DMS 273 (cell line): ENCODE data around the gene MTA1.

Experiments used
- DNase-seq: peaks from one replicate; lab custom pipeline; 2025; ENCODE audit not compliant: unreplicated experiment; lab: John Stamatoyannopoulos, UW

Gene MTA1

DNA sequence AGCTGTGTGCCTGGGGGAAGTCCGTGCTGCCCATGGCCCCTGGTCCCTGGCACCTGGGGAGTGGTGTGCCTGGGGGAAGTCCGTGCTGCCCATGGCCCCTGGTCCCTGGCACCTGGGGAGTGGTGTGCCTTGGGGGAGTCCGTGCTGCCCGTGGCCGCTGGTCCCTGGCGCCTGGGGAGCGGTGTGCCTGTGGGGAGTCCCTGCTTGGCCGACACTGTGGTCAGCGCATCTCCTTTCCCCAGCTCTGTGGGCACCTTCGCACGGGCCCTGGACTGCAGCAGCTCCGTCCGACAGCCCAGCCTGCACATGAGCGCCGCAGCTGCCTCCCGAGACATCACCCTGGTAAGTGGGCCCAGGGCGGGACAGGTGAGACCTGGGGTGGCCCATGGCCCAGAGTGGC is 40.5 kb downstream of the MTA1 start:
- DNase-seq: no peak

DNA sequence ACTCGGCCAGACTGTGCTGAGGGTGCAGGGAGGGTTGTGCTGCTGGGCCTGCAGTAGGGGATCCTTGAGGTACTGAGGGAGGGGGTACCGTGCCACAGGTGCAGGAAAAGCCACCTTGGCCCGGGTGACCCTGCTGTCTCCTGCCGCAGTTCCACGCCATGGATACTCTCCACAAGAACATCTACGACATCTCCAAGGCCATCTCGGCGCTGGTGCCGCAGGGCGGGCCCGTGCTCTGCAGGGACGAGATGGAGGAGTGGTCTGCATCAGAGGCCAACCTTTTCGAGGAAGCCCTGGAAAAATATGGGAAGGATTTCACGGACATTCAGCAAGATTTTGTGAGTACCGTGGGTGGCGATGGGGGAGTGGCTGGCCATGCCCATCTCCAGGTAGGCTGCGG is 41.0 kb downstream of the MTA1 start:
- DNase-seq: no peak

DNA sequence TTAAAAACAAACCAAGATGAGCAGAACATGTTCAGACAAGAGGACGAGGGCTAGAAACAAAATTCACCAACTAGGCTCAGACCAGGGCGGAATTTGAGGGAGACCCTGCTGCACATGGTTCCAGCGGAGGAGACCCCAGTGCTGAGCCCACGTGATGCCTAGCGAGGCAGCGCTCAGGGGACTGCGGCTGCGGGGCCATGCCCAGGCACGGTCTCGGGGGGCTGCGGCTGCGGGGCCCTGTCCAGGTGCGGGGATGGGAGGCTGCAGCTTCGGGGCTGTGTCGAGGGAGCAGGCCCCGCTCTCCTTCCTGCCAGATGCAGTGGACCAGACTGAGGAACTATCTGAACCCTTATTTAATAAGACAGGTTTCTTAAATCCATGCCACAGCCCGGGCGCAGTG is 42.3 kb downstream of the MTA1 start:
- no peak for DNase-seq

DNA sequence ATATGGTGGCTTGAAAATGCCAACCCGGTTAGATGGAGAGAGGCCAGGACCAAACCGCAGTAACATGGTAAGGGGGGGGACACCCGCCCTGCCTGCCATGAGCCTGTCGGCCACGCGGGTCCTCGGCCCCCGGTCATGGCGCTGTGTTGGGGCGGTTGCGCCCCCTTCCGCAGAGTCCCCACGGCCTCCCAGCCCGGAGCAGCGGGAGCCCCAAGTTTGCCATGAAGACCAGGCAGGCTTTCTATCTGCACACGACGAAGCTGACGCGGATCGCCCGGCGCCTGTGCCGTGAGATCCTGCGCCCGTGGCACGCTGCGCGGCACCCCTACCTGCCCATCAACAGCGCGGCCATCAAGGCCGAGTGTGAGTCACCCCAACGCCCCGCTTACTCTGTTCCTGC is 44.9 kb downstream of the MTA1 start:
- DNase-seq: no peak

DNA sequence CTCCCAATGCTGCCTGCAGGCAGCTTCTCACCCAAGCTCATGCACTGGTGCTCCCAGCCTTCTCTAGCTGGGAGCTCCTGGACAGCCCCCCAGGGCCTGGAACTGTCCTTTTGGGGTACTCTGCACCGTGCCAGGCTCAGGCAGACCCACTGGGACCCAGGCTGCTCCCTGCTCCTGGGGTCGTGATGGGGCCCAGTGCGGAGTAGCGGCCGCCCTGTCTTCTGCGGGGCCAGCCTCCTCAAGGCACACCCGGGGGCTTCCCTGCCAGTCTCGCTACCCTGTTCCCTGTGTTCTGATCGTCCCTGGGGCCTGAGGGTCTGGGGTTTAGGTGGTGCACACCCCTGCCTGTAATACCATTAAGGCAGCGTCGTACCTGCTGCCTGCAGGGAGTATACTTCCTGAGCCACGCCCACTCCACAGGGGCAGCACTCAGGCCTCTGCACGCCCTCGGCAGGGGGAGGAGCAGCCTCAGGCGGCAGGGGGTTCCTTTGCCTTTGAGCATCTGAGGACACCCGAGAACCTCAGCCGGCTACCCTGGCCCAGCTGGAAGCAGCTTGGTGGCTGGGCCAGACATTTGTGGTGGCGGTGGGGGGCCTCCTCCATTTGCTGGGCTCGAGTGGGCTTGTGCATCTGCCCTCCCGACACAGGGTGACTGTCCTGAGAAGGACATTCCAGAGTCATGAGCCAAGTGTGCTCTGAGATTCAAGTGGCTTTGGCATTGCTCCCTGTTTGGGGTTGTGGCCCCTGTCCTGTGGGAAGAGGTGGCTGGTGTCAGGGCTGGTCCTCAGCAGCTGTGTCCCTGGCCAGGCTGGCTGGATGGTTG is 45.8 kb downstream of the MTA1 start:
- DNase-seq: peak; percentile 69

DNA sequence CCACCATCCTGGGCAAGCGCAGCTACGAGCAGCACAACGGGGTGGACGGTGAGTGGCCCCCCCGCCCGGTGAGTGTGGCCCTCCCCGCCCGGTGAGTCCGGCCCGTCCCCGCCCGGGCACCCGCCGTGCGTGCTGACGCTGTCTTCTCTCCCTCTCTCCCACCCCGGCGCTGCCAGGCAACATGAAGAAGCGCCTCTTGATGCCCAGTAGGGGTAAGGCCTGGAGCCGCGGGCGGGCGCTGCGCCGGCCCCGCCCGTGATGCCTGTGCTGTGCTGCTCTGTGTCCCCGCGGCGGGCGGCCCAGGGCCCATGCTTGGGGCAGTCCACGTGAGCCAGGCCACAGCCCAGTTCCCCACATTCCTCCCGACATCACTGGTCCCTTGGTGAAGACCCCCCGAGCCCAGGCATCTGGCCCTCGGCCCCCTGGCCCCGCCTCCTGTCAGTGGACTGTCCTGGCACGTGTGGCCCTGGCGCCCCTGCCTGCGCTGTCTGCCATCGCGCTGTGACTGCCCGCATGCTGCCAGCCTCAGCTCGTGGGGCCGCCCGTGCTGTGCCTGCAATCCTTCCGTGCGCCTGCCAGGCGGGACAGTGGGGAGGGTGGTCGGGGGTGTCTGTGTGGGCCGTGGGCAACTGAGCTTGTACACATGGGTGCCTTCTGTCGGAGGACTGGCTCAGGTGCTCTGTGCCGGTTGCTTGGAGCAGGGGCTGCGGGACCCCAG is 47.1 kb downstream of the MTA1 start:
- DNase-seq: no peak

DNA sequence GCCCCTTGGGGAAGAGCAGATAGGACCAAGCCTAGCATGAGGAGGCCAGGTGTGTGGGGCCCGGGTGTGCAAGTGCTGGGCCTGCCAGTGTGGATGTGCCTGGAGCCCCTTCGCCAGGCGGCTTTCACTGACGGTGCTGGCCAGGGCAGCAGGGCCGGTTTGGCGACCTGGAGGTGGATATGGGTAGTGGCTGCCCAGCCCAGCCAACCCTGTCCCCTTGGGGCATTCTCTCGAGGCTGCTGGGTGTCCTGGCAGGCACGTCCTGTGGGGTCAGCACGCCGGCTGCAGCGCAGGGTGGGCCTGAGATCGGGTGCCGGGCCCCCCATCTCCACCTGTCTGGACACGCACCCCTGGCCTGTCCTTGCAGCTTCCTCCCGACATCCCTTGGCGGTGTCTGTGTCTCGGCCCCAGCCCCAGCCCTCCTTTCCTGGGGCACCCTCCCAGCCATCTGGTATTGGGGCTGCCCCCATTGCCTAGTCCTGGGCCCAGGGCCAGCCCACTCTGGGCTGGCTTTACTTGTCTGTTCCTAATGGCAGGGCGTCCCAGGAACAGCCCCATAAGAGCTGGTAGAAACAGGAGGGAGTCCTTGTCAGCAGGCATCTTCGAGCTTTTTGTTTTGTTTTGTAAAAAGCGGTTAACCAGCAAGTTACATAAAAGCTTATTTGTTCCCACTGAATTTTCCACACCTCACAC is 47.8 kb downstream of the MTA1 start:
- DNase-seq: peak; percentile 87

DNA sequence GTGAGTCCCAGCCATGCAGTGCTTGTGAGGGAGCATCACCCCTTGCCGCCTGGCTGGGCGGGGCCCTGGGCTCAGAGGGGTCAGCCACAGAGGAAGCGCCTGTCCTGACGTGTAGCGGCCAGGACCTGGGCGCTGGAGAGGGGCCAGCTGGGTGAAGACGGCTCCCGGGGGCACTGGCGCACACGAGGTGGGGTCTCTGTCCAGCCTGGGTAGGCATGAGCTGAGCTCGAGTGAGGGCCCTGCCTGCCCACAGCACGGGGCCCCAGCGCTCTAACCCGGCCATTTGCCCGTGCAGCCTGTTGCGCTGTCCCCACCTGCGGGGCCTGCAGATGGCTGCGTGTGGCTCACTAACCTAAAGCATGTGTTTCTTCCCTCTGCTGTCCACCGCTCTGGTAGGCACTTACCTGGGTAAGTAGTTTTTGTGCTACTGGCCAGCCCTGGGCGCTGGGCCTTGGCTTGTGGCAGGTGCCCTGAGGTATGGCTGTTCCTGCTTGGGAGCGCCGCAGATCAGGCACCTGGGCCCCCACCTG is 48.4 kb downstream of the MTA1 start:
- no peak for DNase-seq

DNA sequence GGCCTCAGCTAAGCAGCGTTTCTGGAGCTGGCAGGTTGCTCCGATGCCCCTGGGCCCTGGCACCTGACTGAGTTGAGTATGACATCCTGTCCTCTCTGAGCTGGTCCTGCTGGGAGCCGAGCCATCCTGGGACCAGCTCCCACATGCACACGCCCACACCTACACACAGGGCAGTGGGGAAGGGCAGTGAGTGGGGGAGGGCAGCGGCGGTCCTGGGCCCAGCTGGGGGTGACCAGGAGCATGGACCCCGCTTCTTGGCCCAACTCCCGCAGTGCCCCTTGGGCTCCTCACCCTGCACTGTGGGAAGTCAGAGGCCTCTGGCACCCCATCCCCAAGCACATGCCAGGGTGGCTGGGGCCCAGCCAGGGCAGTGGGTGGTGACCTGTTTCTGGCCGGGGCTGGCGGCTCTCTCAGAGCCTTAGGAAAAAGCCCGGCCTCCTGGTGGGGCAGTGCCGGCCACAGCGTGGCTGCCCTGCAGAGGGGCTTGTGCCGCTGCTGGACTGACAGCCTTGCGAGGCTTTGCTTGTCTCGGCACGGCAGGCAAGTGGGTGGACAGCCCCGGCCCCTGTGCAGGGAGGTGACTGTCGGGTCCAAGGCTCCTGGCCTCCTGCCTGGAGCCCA is 49.1 kb downstream of the MTA1 start:
- DNase-seq: no peak

DNA sequence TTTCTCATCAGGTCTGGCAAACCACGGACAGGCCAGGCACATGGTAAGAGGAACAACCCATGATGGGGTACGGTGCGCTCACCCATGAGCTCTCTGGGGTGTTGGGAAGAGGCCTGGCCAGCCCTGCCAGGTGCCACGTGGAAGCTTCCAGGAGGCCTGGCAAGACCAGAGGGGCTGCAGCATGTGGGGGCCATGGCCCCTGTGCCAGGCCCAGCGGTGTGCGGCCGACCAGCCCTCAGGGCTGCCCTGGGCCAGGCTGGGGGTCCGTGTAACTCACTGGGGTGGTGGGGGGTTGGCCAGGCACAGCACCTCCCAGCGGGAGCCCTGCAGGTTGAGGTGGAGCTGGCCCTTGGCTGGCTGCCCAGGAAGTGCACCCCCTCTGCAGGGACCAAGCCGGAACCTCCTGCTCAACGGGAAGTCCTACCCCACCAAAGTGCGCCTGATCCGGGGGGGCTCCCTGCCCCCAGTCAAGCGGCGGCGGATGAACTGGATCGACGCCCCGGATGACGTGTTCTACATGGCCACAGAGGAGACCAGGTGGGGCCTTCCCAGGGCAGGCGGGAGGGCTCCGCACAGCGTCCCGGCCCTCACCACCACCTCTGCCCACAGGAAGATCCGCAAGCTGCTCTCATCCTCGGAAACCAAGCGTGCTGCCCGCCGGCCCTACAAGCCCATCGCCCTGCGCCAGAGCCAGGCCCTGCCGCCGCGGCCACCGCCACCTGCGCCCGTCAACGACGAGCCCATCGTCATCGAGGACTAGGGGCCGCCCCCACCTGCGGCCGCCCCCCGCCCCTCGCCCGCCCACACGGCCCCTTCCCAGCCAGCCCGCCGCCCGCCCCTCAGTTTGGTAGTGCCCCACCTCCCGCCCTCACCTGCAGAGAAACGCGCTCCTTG is 50.1 kb downstream of the MTA1 start:
- no peak for DNase-seq

DNA sequence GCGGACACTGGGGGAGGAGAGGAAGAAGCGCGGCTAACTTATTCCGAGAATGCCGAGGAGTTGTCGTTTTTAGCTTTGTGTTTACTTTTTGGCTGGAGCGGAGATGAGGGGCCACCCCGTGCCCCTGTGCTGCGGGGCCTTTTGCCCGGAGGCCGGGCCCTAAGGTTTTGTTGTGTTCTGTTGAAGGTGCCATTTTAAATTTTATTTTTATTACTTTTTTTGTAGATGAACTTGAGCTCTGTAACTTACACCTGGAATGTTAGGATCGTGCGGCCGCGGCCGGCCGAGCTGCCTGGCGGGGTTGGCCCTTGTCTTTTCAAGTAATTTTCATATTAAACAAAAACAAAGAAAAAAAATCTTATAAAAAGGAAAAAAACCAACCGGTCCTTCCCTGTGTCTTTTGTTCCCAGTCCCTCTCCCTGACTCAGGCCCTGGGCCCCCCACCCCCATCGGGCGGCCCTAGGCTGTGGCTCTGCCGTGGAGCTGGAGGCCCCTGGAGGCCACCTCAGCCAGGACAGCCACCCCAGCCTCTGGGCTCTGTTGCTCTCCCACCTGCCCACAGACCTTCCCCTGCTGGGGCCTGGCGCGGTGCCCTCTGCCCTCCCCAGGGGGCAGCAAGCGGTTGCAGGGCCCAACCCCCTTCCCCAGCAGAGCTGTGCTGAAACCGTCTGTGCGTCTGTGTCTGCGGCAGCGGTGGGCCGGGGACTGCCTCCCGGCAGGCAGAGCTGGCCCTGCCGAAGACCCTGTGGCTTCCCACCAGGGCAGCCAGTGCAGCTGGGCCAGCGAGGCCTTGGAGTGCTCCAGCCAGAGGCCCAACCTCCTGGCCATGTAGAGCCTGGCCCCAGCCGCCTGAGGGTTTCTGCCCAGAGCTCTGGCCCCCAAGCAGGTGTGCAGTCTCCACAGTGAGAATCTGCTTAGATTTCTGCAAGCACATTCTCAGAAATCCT is 51.0 kb downstream of the MTA1 start:
- peak; percentile 78 for DNase-seq

DNA sequence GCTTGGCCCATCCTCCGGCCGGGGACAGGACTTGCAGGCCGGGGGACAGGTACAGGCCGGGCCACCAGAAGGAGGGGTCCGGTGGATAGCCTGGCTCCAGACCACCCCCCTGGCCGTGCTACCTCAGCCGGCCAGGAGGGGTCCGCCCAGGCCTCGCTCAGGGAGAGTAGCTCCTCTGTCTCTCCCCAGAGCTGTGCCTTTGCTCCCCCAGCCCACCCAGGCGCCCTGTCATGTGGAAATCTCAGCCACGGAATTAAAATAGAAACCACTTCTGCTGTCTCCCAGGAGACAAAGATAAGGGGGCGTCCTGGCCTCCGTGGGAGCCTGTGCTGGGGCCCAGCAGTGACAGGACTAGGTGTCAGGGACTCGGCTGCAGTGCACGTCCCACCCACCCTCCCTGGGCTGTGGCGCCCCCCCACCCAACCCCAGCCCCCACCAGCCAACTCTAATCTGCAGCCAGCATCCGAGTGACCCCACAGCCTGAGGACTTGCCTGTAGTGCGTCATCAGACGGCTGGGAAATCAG is 51.7 kb downstream of the MTA1 start:
- DNase-seq: peak; percentile 67

DNA sequence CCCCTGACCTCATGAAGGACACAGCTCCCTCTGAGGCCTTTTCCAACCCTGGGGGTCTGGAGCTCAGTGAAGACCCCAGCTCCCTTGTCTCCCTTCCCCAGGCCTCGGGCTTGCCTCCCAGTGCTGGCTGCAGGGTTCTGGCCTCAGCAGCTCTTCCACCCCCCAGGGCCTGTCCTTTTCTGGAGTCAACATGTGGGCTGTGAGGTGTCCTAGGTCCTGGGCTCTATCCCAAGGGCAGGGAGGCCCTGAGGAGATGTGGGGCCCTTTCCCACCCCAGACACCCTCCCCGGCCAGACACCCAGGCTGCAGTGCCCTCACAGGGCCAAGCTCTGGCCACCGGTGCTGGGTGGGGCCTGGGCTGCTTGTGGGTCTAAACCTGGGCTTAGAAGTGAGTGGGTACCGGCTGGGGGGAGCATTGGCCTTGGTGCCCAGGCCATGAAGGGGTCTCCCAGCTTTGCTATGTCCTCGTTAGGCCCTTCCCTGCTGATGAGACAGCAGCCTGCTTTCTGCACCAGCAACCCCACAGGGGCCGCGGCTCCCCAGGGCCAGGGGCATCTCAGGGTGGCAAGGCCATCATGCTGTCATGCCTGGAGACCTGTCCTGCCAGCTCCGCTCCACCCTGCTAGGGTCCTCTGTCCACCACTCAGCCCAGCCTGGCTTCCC is 52.3 kb downstream of the MTA1 start:
- DNase-seq: no peak

DNA sequence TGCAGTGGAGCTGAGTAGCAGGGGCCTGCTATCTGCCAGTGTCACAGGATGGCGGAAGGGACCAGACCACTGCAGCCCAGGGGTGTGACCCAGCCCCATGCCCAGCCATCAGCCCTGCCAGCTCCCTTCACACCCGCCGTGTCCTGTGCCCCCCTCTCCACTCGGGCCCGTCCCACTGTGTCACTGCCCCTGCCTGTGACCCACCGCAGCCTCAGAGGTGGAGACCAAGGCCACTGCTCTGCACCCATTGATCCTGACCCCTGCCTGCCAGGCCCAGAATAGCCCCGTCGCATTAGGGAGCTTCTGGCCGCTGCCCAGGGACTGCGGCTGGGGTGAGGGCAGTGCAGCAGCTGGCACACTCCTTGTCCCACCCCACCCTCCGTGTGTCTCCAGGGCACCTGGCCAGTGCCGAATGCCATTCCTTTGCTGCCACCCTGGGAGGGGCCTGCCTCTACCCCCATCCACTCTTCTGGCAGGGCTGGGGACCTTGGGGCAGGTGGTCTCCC is 52.9 kb downstream of the MTA1 start:
- DNase-seq: peak; percentile 82

DNA sequence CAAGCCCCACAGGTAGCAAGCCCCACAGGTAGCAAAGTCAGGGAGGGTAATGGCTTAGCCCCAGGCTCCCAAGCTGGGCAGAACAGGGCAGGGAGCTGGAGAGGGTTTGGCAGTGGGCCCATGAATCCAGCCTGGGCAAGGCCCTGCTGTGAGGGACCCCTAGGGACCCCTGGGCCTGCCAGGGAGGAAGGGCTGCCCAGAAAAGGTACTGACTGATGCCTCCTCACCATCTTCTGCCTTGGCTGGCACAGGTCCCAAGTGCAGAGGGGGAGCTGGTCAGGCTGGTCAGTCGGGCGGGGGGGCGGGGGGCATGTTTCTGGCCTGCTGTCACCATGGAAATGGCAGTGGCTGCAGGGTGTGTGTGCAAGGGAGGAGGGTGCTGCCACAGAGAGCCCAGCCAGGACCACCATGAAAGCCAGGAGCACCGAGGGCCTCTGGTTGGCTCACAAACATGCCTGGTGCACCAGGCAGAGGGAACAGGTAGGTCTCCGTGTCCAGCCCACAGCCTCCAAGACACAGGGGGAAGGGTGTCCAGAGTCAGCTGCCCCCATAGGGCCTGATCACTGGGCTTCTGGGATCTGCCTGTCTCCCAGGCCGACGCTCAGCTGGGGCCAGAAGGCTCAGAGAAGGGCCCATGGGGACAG is 53.5 kb downstream of the MTA1 start:
- peak; percentile 82 for DNase-seq

DNA sequence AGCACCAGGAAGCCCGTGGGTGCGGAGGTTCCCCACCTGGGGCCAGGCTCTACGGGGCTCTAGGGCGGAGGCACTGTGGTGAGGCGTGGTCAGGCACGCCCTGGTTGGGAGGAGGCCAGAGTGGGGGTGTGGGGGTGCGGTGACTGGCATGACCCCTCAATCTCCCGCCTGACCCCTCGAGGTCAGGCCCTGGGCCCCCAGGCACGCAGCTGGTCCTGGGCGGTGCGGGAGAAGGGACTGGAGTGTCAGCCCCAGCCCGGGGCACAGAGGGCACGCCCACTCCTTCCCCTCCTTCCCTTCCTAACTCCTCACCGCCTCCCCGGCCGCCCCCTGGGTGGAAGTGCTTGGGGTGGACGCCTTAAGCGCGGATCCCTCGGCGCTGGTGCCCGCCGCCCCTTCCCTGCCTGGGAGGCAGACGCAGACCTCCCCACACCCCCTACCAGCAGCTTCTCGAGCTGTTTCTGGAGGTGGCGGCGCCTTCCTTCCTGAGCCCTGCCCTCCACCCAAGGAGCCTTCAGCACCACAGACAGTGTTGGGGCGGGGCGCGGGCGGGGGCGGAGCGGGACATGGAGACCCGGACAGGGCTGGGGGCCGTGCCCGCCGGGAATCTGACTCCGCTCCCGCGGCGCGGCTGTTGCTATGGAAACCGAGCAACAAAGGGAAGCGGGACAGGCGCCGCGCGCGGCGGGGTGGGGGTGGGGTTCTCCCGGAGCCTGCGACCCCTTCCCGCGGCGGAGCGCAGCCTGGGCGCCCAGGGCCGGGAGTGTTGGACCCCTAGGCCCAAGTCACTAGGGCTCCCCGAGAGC is 54.3 kb downstream of the MTA1 start:
- DNase-seq: peak; percentile 96
